HG02870 (cell line): ENCODE results near the gene PALD1.

Source experiments
- ATAC-seq: cut with Tn5 transposase; IDR thresholded peaks from one replicate; pipeline ENCODE4 v1.9.1; 2021; ENCODE audit warnings: mild to moderate bottlenecking, moderate library complexity; ENCODE audit not compliant: unreplicated experiment

The PALD1 gene

DNA sequence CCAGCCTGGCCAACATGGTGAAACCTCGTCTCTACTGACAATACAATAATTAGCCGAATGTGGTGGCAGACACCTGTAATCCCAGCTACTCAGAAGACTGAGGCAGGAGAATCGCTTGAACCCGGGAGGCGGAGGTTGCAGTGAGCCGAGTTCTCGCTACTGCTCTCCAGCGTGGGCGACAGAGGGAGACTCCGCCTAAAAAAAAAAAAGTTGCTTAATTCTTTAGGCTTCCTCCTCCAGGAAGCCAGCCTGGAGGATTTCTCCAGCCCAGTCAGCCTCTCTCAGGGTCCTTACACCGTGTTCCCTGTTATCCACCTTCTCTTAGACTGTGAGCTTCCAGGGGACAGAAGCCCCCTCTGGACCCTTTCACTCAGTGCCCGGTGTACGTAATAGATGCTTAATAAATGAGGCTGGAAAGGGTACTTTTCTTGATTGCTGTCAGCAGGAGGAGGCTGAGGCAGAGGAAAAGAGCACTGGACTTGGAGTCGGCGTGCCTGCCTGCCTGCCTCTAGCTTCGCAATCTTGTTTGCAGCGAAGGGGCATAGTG is 20.7 kb upstream of the PALD1 start:
- no peak for ATAC-seq

DNA sequence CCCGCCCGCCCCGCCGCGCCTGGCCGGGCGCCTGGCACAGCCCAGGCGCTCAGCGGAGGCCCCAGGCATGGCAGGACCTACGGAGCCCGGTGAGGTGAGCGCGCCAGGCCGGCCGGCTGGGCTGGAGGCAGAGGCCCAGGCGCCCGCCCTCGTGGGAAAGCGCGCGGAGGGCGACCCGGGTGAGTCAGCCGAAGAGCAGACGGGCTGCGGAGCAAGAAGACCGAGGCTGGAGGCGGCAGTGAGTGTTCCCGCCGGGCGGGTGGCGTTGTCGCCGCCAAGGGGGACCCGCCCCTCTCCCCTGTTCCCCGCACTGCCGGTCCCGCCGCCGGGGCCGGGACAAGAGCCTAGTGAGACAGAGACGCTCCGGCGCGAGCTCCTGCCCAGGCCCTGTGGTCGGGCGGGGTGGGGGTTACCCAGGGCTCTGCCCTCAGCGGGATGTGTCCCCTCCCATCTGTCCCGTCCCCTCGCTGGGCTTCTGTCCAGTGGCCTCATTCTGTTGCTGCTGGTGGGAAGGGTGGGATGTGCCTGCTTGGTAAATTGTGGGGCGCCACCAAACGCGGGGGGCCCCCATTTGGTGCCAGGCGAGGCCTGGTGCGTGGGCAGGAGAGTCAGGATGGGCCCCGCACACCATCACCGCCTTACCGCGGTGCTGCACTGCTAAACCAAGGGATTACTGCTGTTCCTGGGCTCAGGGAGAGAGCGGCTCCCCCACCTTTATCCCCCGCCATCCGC is 20.1 kb upstream of the PALD1 start:
- ATAC-seq: no peak

DNA sequence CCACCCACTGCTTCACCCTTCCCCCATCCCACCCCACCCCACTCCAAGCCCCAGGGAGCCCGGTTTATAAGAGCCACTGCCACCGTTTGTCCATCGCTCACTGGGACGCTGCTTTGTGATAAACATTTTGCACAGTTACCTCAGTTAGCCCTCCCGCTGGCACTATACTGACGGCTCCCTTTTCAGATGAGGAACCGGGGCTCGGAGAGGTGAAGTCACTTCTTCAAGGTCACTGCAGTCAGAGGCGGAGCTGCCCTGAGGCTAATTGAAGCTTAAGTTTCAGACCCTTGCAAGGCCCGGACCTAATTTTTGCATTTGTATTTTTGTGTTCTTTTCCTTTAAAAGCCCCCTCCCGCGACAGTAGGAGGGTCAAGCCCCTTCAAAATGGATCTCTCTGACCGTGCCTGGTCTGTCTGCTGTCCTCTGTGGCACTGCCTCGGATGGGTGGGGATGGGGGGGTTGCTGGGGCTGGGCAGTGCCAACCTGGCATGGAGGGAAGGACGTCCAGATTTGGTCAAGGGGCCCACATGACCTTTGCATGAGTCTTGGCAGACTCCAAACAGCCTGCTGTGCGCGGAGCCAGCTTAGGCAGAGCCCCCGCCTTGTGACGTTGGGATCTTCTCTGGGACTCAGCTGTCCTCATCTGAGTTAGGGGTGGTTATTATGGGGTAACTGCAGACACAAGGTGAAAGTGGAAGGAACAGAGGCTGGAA is 19.4 kb upstream of the PALD1 start:
- no peak for ATAC-seq

DNA sequence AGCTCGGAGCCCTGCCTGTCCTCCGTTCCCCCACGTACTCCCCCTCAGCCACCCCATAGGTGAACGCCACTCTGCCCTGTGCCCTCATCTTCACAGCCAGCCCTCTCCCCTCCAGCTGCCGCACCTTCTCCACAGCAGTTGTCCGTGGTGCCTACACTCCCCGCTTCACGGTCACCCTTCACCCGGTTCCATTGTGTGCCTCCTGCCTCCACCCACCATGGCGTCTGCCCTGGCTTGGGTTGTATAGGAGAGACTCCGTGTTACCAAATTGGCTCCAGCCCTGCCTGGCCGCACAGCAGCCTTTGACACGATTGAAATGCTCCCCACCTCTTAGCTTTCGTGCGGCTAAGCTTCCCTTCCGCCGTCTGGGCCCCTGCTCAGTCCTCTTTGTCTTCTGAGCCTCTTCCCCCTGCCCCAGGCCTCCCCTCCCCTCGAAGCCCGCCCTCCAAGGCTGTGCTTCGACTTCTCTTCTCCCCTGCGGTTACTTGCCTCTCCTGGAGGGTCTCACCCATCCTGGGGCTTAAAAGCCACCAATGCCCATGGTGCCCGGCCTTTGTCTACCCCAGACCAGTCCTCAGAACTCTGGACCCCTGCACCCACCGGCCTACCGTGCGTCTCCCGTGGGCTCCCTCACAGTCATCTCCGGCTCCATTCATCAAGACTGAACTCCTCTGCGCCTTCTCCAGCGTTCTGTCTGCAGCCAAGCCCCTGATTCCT is 18.6 kb upstream of the PALD1 start:
- ATAC-seq: no peak

DNA sequence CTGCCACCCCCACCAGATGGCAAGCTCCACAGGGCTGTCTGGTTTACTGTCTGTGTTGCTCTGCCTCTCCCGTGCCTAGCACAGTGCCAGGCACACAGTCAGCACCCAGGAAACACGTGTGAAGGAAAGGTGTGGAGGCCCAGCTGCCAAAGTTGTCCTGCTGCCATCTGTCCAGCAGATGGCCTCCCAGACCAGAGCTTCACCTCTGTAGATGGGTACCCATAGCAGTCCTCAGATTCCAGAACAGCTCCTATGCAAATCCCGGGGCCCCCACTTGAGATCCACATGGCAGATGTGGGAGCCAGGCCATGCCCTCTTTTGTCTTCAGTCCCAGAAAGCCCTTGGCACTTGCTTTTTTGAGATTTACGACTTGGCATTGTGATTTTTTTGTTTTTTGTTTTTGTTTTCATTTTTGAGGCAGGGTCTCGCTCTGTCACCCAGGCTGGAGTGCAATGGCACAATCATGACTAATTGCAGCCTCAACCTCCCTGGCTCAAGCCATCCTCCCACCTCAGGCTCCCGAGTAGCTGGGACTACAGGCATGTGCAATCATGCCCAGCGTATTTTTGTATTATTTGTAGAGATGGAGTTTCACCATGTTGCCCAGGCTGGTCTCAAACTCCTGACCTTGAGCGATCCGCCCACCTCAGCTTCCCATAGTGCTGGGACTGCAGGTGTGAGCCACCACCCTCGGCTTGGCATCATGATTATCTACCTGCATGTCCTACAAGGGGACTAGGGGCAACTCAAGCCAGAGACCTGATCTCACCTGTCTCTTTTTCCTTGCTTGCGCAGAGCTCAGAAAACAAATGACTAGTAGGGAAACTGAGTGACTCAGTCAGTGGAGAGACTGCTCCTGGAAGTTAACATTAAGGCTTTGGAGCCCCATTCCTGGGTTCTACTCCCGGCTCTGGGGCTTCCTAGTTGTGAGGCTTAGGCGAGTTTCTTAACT is 16.9 kb upstream of the PALD1 start:
- ATAC-seq: no peak

DNA sequence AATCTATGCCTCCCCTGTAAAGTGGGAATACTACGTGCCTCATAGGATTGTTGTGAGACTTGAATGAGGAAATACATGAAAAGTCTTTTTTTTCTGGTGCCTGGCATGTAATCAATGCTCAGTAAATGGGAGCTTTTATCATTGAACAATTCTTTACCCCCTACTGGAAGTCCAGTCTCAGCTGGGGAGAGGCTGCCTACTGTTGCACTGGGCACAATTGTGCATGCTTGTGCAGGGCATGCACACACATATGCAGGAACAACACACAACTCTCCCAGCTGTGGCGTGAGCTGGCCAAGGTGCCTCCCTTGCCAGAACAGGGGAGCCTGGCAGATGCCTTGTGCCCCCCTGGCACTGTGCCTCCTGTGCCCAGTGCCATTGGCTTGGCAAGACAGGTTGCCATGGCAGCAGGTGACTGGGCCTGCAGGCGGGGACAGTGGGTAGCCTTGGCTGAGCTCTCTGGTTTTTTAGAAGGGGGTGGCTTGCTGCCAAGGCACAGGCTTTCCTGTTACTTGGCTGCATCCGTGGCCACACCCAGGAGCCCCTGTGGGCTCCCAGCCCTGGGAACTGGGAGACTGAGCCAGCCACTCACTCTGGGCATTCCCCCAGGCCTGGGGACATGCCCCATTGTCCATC is 16.1 kb upstream of the PALD1 start:
- no peak for ATAC-seq

DNA sequence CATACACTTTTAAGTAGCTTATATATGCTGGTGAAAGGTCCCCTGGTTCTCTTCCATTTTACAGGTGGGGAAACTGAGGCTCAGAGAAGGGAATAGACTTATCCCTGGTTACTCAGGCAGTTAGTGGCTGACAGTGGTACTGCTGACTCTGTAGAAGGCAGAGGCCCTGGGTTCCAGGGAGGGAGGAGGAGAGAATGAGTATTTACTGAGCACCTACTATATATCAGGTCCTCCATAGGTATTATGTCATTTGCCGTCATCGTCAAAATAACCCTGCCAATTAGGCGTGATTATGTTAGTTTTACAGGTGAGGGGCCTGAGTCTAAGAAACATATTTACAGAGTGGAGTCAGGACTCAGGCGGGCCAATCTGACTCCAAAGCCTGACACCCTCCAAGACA is 13.3 kb upstream of the PALD1 start:
- no peak for ATAC-seq

DNA sequence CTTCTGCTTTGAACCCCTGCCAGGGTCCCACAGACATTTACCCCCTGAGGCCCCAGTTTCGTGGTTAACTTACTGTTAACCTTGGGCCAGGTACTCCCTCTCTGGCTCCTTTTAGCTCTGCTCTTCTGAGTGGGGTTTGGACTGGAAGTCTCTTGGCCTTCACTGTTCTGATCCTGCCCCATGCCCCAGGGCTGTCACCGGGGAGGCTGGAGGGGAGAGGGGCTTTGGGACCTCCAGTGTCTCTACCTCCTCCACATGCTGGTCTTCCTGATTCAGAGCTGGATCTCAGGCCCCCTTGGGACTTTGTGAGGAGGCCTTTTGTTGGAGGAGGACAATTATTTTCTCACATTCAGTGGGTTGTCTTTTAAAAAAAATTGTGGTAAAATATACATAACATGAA is 12.7 kb upstream of the PALD1 start:
- ATAC-seq: no peak

DNA sequence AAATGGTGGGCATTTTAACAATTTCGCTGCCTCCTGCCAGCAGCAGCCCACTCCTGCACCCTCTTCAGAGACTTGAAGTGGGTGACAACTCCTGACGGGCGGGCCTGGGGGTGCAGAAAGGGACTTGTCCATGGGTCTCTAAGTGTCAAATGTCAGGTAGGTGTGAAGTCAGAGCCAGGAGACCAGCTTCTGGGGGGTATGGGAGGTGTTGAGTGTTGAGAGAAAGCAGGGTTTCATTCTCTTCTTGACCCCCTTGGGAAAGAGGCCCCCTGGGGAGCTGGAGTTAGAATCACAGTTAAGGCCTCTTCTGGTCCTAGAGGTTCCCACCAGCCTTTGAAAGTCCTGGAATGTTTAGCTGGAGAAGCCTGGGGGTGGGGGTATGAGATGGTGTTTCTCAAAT is 11.6 kb upstream of the PALD1 start:
- no peak for ATAC-seq

DNA sequence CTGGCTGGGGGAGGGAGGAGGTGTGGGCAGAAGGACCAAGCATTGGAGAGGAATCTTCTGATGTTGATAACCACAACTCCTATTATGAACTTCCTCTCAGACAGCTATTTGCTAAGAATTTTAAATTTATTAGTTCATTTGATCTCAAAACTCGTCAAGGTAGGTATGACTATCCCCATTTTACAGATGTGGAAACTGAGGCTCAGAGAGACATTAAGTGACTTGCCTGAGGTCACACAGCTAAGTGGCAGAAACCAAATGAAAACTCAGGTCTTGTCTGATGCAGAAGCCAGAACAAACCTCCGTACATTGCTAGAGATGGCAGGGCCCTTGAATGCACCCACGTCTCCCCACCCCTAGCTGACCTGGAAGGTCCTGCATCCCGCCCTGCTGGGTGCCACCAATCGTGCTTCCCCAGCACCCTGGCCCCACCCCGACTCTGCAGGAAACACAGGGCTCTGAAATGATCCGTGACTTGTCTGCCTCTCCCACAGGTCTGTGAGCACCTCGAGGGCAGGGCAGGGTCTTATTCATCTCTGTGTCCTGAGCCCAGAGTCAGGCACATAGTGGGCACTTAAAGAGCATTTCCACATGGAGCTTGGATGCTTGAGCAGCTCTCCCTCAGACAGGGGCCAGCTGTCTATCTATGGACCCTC is 5.6 kb upstream of the PALD1 start:
- no peak for ATAC-seq

DNA sequence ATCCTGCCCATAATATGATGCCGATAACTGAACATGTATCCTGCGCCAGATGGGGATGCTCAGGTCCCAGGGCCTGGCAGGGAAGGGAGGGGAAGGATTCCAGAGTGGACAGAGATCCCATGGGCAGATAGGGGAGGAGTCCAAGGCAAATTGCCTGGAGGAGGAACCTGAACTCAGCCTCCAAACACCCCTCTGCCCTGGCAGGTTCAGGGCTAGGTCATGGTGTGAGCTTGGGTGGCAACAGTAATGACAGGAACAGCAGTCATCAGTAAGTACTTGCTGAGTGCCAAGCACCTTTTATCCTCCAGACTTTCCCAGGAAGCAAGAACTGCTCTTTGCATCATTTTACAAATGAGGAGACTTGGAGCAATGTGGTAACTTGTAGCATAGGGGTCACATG is 3.8 kb upstream of the PALD1 start:
- ATAC-seq: no peak

DNA sequence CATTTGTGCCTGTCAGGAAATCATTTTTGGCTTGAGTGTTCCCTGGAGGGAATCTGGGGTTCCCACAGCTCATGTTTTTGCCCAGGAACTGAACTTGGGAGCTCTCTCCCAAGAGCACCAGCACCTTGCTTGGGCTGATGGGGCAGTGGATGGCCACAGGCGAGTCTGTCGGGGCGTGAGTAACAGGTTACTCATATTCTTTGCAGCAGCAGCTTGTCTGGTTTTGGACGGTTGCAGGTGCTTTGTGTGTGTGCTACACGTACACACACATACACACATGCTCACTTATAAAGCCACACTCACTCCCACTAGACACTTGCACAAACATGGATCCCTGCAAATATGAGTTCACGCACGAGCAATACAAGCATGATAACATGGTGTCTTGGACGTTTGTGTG is 2.9 kb upstream of the PALD1 start:
- ATAC-seq: no peak

DNA sequence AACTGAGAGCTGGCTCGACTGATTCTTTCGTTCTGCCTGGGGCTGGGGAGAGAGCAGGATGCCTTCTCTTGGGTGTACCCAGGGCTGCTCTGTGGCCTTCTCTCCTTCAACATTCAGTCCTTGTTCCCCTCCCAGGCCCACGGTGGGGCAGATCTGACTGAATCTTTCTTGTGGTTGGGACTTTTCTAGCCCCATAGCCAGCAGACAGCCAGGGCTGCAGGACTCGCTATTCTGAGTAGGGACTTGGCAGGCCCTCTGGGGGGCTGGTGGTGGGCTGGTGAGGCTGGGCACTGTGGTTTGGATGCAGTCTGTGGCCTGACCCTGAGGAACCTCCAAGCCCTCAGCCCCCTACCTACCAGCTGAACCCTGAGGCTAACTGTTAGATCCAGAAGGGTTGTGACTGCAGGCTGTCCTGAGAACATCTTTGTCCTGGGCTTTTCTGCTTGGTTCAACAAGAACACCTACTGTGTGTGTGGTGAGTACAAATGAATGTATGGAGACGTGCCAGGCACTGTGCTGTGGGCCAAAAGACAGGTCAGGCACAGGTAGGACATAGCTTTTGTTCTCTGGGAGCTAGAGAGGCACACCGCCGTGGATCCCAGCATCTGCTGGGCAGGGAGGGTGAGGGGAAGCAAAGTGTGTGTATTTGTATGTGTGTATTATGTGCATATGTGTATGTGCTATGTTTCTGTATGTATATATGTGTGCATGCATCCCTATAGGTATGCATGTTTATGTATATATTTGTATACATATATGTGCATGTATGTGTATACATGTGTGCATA is 2.1 kb upstream of the PALD1 start:
- ATAC-seq: no peak

DNA sequence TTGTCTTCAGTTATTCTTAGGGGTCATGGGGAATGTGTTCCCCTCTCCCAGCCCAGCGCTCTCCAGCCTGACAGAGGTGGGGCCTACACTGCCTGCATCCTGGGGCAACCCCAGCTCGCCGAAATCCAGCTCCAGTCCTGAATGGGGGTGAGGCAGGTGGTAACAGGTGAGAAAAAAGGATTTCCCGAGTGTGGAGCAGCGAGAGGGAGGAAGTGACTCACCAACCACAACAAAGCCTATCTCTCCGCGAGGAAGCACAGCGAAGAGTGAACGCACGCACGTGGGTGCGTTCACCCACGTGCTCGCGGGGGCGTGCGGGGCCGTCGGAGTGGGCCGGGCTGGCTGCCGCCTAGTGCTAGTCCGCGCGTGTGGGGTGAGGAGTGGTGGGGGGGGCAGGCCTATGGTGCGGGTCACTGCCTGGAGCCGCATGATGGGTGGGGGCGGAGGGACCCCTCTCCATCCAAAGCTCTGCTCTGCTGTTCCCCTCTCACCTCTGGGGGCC is 855 bp upstream of the PALD1 start:
- ATAC-seq: no peak

DNA sequence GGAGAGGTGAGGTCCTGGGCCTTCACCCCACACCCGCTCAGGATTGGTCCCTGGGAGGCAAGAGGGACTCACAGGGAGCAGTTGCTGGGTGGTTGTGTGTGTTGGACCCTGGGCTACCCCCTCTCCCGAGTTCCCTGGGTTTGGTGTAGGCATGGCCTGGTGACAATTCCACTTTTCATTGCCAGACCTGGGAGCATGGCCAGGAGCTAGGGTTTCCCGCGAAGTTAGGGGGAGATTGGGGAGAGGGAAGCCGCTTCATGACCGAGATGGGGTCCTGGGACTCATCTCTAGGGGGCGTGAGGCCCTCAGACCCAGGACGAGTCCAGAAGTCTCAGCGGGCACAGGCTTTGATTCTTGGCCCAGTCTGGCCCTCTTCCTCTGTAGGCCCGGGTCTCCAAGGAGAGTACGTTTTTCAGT is 606 bp downstream of the PALD1 start:
- ATAC-seq: no peak

DNA sequence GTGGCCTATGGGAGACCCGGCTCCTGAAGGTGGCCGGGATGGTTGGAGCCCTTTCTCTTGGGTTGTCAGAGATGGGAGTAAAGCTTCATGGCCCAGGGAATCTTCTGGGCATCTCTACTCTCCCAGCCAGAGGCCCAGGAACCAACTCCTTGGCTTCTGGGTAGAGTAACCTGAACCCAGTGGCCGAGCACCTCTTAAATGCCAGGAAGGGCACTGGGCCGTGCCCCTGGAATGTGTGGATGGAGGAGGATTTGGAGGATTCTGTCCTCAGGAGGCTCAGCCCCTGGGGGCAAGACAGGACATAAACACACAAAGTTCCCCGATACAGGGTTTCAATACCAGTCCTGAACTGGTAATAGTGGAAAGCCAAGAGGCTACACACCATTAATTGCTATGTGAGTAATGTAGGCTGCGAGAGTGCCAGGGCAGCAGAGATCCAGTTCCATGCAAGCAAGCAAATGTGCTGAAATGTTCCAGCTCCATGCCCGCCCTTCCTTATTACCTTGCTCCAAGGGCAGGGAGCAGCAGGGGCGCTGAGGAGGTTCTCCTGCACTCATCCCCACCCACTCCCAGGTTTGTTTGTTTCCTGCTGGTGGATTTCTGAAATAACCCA is 1.2 kb downstream of the PALD1 start:
- ATAC-seq: no peak

DNA sequence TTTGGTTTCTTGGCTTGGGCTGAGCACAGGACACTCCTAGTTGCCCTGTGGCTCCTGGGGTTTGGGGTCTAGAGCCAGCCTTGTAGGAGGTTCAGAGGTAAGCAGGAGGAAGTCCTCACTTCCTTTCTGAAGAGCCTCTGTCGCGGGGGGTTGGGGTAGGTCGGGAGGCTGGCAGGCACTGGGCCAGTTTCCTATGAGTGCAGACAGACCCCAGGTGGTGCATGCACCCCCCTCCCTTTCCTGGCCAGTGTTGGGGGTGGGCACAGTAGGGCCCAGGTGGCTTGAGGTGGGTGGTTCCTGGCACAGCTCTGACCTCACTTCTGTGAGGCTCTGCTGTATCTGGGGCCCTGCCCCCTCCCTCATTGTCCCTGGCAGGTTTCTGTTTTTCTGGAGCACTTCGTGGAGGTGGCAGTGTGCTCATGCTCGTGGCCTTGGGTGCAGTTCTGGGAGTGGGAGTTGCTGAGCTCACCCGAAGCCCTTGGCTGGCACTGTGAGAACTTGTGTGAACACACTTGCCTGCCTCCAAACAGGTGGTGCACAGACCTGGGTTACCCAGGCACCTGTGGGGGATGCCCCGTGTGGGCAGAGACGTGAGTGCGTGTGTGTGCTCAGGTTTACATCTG is 1.8 kb downstream of the PALD1 start:
- ATAC-seq: no peak

DNA sequence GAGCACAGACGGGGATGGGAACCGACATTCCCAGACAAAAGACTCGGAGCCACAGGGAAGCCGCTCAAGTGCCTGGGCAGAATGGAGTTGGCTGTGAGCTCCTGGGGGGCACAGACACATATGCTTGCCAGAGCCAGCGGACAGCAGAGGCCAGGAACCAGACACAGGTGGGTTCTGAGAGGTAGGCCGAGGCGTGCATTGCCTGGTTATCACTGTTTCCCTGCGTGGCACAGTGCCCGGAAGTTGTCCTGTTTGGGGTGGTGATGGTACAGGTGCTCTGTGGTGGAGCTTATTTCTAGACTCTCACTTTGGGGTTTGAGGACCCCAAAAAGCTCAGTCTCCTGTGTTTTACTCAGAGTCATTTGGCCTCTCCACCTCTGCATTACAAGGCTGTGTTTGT is 2.5 kb downstream of the PALD1 start:
- ATAC-seq: no peak
